Activated gamma-delta T cell (primary cell): ENCODE data around the gene ZNF322.
"Not testable (repeated sequence)": the region's sequence is repeated elsewhere in the genome, so short reads cannot be mapped to it uniquely, and the experiment has no call there.

Experiments used
- DNase-seq: peaks from one replicate; lab custom pipeline; 2025; lab: John Stamatoyannopoulos, UW
- total RNA-seq, 2 donors: gene quantifications; one replicate each; lab custom pipeline; 2026; lab: John Stamatoyannopoulos, UW

Gene ZNF322
- 14.6 to 15.8 reads per million in 2 donors for total RNA-seq

- DNase-seq = peak; percentile 83
Measured at GRCh38 chr6:26659042-26659999, at the start of gene ZNF322. TSS of gene ZNF322 (minus strand) at chr6:26659746. CDS start at chr6:26638553, 21,193 bp downstream.

GRCh38 chr6:26705780-26706179 lies 46.2 kb upstream of the ZNF322 start:
- DNase-seq = not testable (repeated sequence)

GRCh38 chr6:26705352-26705751 lies 45.8 kb upstream of the ZNF322 start:
- not testable (repeated sequence) for DNase-seq

GRCh38 chr6:26701023-26701747 lies 41.6 kb upstream of the ZNF322 start:
- not testable (repeated sequence) for DNase-seq

- DNase-seq = not testable (repeated sequence)
Measured at GRCh38 chr6:26697496-26697895, 38.0 kb upstream of the ZNF322 start.

GRCh38 chr6:26689324-26689947 lies 29.9 kb upstream of the ZNF322 start:
- not testable (repeated sequence) for DNase-seq

- not testable (repeated sequence) for DNase-seq
Measured at GRCh38 chr6:26682435-26683042, 23.0 kb upstream of the ZNF322 start.

GRCh38 chr6:26673287-26673686 lies 13.7 kb upstream of the ZNF322 start:
- not testable (repeated sequence) for DNase-seq

- DNase-seq = not testable (repeated sequence)
Measured at GRCh38 chr6:26670558-26670957, 11.0 kb upstream of the ZNF322 start.

- DNase-seq = not testable (repeated sequence)
Measured at GRCh38 chr6:26670003-26670402, 10.5 kb upstream of the ZNF322 start.

- no peak for DNase-seq
Measured at GRCh38 chr6:26660000-26660361, 435 bp upstream of the ZNF322 start.

- no peak for DNase-seq
Measured at GRCh38 chr6:26657256-26657655, 2.3 kb downstream of the ZNF322 start.

- DNase-seq = no peak
Measured at GRCh38 chr6:26653007-26653406, 6.5 kb downstream of the ZNF322 start.

GRCh38 chr6:26651133-26651781 lies 8.3 kb downstream of the ZNF322 start:
- DNase-seq = no peak

GRCh38 chr6:26646074-26646473 lies 13.5 kb downstream of the ZNF322 start:
- DNase-seq = no peak

GRCh38 chr6:26640806-26641205 lies 18.7 kb downstream of the ZNF322 start:
- DNase-seq = no peak

GRCh38 chr6:26629359-26629758 lies 30.2 kb downstream of the ZNF322 start:
- no peak for DNase-seq

GRCh38 chr6:26627843-26628242 lies 31.7 kb downstream of the ZNF322 start:
- no peak for DNase-seq

- no peak for DNase-seq
Measured at GRCh38 chr6:26624557-26624956, 35.0 kb downstream of the ZNF322 start.

GRCh38 chr6:26623339-26623859 lies 36.1 kb downstream of the ZNF322 start:
- no peak for DNase-seq
